GM12891 (cell line): ENCODE measurements around the gene C12orf57.

ENCODE experiments used
- POLR2A ChIP-seq: IDR thresholded peaks from 2 replicates; pipeline ENCODE4 v1.6.1; 2011; ENCODE audit warnings: low read depth, low read length, control low read depth
- POLR2AphosphoS5 ChIP-seq: IDR thresholded peaks from 2 replicates; pipeline ENCODE4 v1.6.1; 2011; ENCODE audit warnings: low read depth, low read length, control low read depth
- TAF1 ChIP-seq: IDR thresholded peaks from 2 replicates; pipeline ENCODE4 v1.6.1; 2011; ENCODE audit warnings: low read depth, low read length, control low read depth

- TF ChIP-seq TAF1, result no peak
- TF ChIP-seq POLR2A, result no peak
- TF ChIP-seq POLR2AphosphoS5, result no peak
Measured at GRCh38 chr12:6914246-6914946, 29.4 kb upstream of the C12orf57 start, which contains the start of gene ENO2.
